IMR-90 (cell line): Measurements from ENCODE around the gene FNDC11. TPM values are rescaled to one million over a fixed set of nuclear protein-coding genes. Genes with fewer than 3 reads are reported as not detected.

Experiments
- ATAC-seq: fragments of 200-7000 bp; cut with Tn5 transposase; 2 replicates; pipeline ENCODE4 v1.9.1; 2020; ENCODE audit warnings: low read depth, mild to moderate bottlenecking, moderate library complexity
- BruUV-seq: library from RNA; stranded (reverse); fragments of 400-500 nt; replicated peaks from 2 replicates; lab custom pipeline; 2021; lab: Mats Ljungman, UMichigan
- CTCF ChIA-PET: fragments of 300-600 bp; formaldehyde crosslinking; extraction: SDS; loops from one replicate; lab custom pipeline; 2021; ENCODE audit warnings: antibody characterized with exemption; lab: Yijun Ruan, JAX
- POLR2A ChIA-PET: fragments of 300-600 bp; sonication (Branson Sonifier 250); formaldehyde crosslinking; loops from one replicate; lab custom pipeline; 2022; ENCODE audit warnings: antibody characterized with exemption; ENCODE audit not compliant: unreplicated experiment; lab: Charles Lee
- DNase-seq: peaks from one replicate; pipeline ENCODE4 v3.0.0; 2013
- H2AFZ ChIP-seq: replicated peaks from 2 replicates; pipeline ENCODE3; 2013; ENCODE audit warnings: low read length, mild to moderate bottlenecking; ENCODE audit not compliant: poor library complexity
- H2AK5ac ChIP-seq: 2 replicates; pipeline ENCODE4 v1.6.1; 2013; ENCODE audit warnings: low read depth, low read length, inconsistent platforms
- H2AK9ac ChIP-seq: replicated peaks from 2 replicates; pipeline ENCODE3; 2013; ENCODE audit warnings: mild to moderate bottlenecking, low read depth, low read length, moderate library complexity; ENCODE audit not compliant: poor library complexity
- H2BK120ac ChIP-seq: 2 replicates; pipeline ENCODE4 v1.6.1; 2013; ENCODE audit warnings: low read depth, low read length, inconsistent platforms
- H2BK15ac ChIP-seq: 3 replicates; pipeline ENCODE4 v1.6.1; 2013; ENCODE audit warnings: low read depth, low read length, inconsistent platforms
- H2BK20ac ChIP-seq: 2 replicates; pipeline ENCODE4 v1.6.1; 2013; ENCODE audit warnings: low read depth, mild to moderate bottlenecking, inconsistent platforms, low read length, moderate library complexity
- H2BK5ac ChIP-seq: 2 replicates; pipeline ENCODE4 v1.6.1; 2013; ENCODE audit warnings: mild to moderate bottlenecking, low read depth, low read length, inconsistent platforms; ENCODE audit not compliant: poor library complexity, severe bottlenecking
- H3K14ac ChIP-seq: replicated peaks from 2 replicates; pipeline ENCODE4 v1.6.1; 2013; ENCODE audit warnings: low read depth, low read length, inconsistent platforms
- H3K18ac ChIP-seq: 2 replicates; pipeline ENCODE4 v1.6.1; 2013; ENCODE audit warnings: low read depth, low read length, control low read depth
- H3K23ac ChIP-seq: 2 replicates; pipeline ENCODE4 v1.6.1; 2013; ENCODE audit warnings: low read depth, low read length, inconsistent platforms
- H3K27ac ChIP-seq: 2 replicates; pipeline ENCODE4 v1.5.1; 2013; ENCODE audit warnings: mild to moderate bottlenecking, control low read depth, low read length; ENCODE audit not compliant: insufficient read depth
- H3K27me3 ChIP-seq: 2 replicates; pipeline ENCODE4 v1.6.1; 2013; ENCODE audit warnings: low read length; ENCODE audit not compliant: control insufficient read depth, insufficient read depth
- H3K36me3 ChIP-seq: 2 replicates; pipeline ENCODE4 v1.6.1; 2013; ENCODE audit warnings: low read length, mixed read lengths; ENCODE audit not compliant: control insufficient read depth, insufficient read depth
- H3K4ac ChIP-seq: 2 replicates; pipeline ENCODE4 v1.6.1; 2013; ENCODE audit warnings: low read depth, low read length, inconsistent platforms
- H3K4me1 ChIP-seq: 2 replicates; pipeline ENCODE4 v1.6.1; 2013; ENCODE audit warnings: low read length, mixed read lengths; ENCODE audit not compliant: control insufficient read depth, insufficient read depth
- H3K4me2 ChIP-seq: 2 replicates; pipeline ENCODE4 v1.6.1; 2013; ENCODE audit warnings: low read depth, mild to moderate bottlenecking, control low read depth, low read length, moderate library complexity
- H3K4me3 ChIP-seq: 2 replicates; pipeline ENCODE4 v1.5.1; 2013; ENCODE audit warnings: low read depth, mild to moderate bottlenecking, control low read depth, low read length, moderate library complexity; ENCODE audit not compliant: insufficient read depth
- H3K56ac ChIP-seq: 2 replicates; pipeline ENCODE4 v1.6.1; 2013; ENCODE audit warnings: low read length, inconsistent platforms; ENCODE audit not compliant: insufficient read depth; ENCODE audit errors: extremely low read depth
- H3K79me1 ChIP-seq, 2 experiments: 2 replicates each; pipeline ENCODE4 v1.6.1; 2013; ENCODE audit warnings: low read length in 2 of 2, inconsistent platforms in 1 of 2, low read depth in 1 of 2
- H3K9ac ChIP-seq: 2 replicates; pipeline ENCODE4 v1.6.1; 2013; ENCODE audit warnings: low read depth, low read length, control low read depth
- H3K9me1 ChIP-seq: 2 replicates; pipeline ENCODE4 v1.6.1; 2013; ENCODE audit warnings: low read length, inconsistent platforms; ENCODE audit not compliant: insufficient read depth
- H3K9me3 ChIP-seq: 2 replicates; pipeline ENCODE4 v1.6.1; 2013; ENCODE audit warnings: low read length; ENCODE audit not compliant: control insufficient read depth, insufficient read depth
- H4K20me1 ChIP-seq: 2 replicates; pipeline ENCODE4 v1.6.1; 2013; ENCODE audit warnings: low read length, inconsistent platforms; ENCODE audit not compliant: insufficient read depth
- H4K5ac ChIP-seq: 2 replicates; pipeline ENCODE4 v1.6.1; 2013; ENCODE audit warnings: mild to moderate bottlenecking, low read depth, low read length, control low read depth
- H4K8ac ChIP-seq, 2 experiments: 2 replicates each; pipeline ENCODE4 v1.6.1; 2013; ENCODE audit warnings: low read depth in 2 of 2, low read length in 2 of 2, control low read depth in 1 of 2, inconsistent platforms in 1 of 2
- H4K91ac ChIP-seq: 2 replicates; pipeline ENCODE4 v1.6.1; 2013; ENCODE audit warnings: low read depth, low read length, inconsistent platforms; ENCODE audit not compliant: insufficient read depth
- MAZ ChIP-seq: IDR thresholded peaks from 2 replicates; pipeline ENCODE4 v1.6.1; 2012; ENCODE audit warnings: low read depth, mild to moderate bottlenecking, low read length, improper control_type of control experiment, moderate library complexity, borderline replicate concordance
- USF2 ChIP-seq: fragments of 150-350 bp; IDR thresholded peaks from 2 replicates; pipeline ENCODE4 v1.6.1; 2017; ENCODE audit warnings: mild to moderate bottlenecking, antibody characterized with exemption, low read length, low read depth
- WGBS, 2 experiments: methylation state at CpG; one replicate each; pipeline versions ENCODE4 v1.1.5 to v1.1.7; 2013; ENCODE audit warnings: missing lambda C conversion rate in 2 of 2; ENCODE audit not compliant: insufficient read length in 1 of 2; ENCODE audit errors: extremely low coverage in 2 of 2; 5-methylcytosine and 5-hydroxymethylcytosine counted together
- dilution Hi-C: fragments of 300-500 bp; cut with HindIII; formaldehyde crosslinking; loops from one replicate; pipeline ENCODE4 v1.14.3; 2018; ENCODE audit warnings: low sequenced_read_pairs; ENCODE audit not compliant: unreplicated experiment
- in situ Hi-C: fragments of 300-500 bp; cut with MboI; formaldehyde crosslinking; loops from 3 replicates; pipeline ENCODE4 v1.14.3; 2019; ENCODE audit warnings: low sequenced_read_pairs, inconsistent platforms, mixed read lengths
- intact Hi-C: fragments of 100-400 bp; cut with micrococcal nuclease; formaldehyde crosslinking; loops from 2 replicates; pipeline ENCODE4 v1.10.0; 2022
- polyA plus RNA-seq, 3 experiments: library from polyadenylated mRNA; depleted of rRNA; stranded (reverse); fragments of >200 nt; gene quantifications; 2 replicates each; pipeline ENCODE4 v1.2.3, GENCODE V29; 2012; ENCODE audit warnings: low replicate concordance in 1 of 3
- total RNA-seq: library from RNA; depleted of rRNA; stranded (reverse); fragments of >200 nt; gene quantifications from 2 replicates; pipeline ENCODE4 v1.2.3, GENCODE V29; 2012

FNDC11 gene
- total and polyA plus RNA-seq, 2 of the 4 experiments (the other 2 are of a cell fraction) = 0.36 to 1.0 TPM

GRCh38 chr20:63544241-63544957 is 9.6 kb upstream of the FNDC11 start:
- H3K9ac ChIP-seq = no peak overlapping the region
- peaks cover 35% of the 10 kb centered on the region for H3K27me3 ChIP-seq
- no peaks in the 10 kb centered on the region for H3K79me1 ChIP-seq
- in situ Hi-C loops (no loop called here), dilution Hi-C loops (no loop called here), intact Hi-C loops (no loop called here)
- no peak overlapping the region for H2BK120ac ChIP-seq
- no peak overlapping the region for H2BK5ac ChIP-seq
- 71% methylated on average over 15 of the region's 27 CpGs; no CpG with 5 or more reads in 1 of the 2 experiments for WGBS, 2 experiments
- BruUV-seq = no TSS peak
- no peak overlapping the region for H3K4ac ChIP-seq
- H3K36me3 ChIP-seq = no peaks in the 10 kb centered on the region
- DNase-seq (no peak), ATAC-seq (no peak)
- H3K4me2 ChIP-seq = no peak overlapping the region
- H4K91ac ChIP-seq = no peak overlapping the region
- no peaks in the 10 kb centered on the region for H4K20me1 ChIP-seq
- TF ChIP-seq MAZ = no peak
- TF ChIP-seq USF2 = no peak
- H3K56ac ChIP-seq = no peak overlapping the region
- H4K8ac ChIP-seq = no peak overlapping the region
- no peak overlapping the region for H4K5ac ChIP-seq
- peak overlapping the region; percentile 78 for H2AK9ac ChIP-seq
- H2AK5ac ChIP-seq = no peak overlapping the region
- H3K23ac ChIP-seq = no peak overlapping the region
- peak overlapping the region; percentile 21 for H2AFZ ChIP-seq
- no peak overlapping the region for H2BK15ac ChIP-seq
- H3K9me3 ChIP-seq = no peaks in the 10 kb centered on the region
- peaks cover 3% of the 10 kb centered on the region; the same call in 1 of the 2 replicates for H3K4me1 ChIP-seq
- H3K4me3 ChIP-seq = no peak overlapping the region
- CTCF ChIA-PET = no interaction called here
- H3K27ac ChIP-seq = no peak overlapping the region
- H3K9me1 ChIP-seq = no peaks in the 10 kb centered on the region
- no peak overlapping the region for H3K14ac ChIP-seq
- POLR2A ChIA-PET = no interaction called here
- H3K18ac ChIP-seq = no peak overlapping the region
- no peak overlapping the region for H2BK20ac ChIP-seq
